LoVo (cell line): ENCODE measurements around the gene CIC.
A peak's percentile ranks its signal among the peaks of the same experiment; 100 is the strongest.

Experiments used
- DNase-seq: peaks from one replicate; pipeline ENCODE4 v3.0.0-alpha.2; 2016; ENCODE audit warnings: low spot score

The CIC gene

GRCh38 chr19:42288881-42289555 is 20.0 kb downstream of the CIC start:
- no peak for DNase-seq

GRCh38 chr19:42289556-42290041 is 20.5 kb downstream of the CIC start:
- no peak for DNase-seq

GRCh38 chr19:42290136-42290522 is 21.1 kb downstream of the CIC start:
- no peak for DNase-seq

DNA sequence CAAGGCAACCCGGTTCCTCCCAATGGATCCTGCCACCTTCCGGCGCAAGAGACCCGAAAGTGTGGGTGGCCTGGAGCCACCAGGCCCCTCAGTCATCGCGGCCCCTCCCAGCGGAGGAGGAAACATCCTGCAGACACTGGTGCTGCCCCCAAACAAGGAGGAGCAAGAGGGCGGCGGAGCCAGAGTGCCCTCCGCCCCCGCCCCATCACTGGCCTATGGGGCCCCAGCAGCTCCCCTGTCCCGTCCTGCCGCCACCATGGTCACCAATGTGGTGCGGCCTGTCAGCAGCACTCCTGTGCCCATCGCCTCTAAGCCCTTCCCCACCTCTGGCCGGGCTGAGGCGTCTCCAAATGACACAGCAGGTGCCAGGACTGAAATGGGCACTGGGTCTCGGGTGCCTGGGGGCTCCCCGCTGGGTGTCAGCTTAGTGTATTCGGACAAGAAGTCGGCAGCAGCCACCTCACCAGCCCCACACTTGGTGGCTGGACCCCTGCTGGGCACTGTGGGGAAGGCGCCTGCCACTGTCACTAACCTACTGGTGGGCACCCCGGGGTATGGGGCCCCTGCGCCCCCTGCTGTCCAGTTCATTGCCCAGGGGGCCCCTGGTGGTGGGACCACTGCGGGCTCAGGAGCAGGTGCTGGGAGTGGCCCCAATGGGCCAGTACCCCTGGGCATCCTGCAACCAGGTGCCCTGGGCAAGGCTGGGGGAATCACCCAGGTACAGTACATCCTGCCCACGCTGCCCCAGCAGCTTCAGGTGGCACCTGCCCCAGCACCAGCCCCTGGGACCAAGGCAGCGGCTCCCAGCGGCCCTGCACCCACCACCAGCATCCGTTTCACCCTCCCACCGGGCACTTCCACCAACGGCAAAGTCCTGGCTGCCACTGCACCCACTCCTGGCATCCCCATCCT is 21.7 kb downstream of the CIC start:
- DNase-seq: no peak

- DNase-seq: no peak
Observed at GRCh38 chr19:42291435-42291810, 22.4 kb downstream of the CIC start.

DNA sequence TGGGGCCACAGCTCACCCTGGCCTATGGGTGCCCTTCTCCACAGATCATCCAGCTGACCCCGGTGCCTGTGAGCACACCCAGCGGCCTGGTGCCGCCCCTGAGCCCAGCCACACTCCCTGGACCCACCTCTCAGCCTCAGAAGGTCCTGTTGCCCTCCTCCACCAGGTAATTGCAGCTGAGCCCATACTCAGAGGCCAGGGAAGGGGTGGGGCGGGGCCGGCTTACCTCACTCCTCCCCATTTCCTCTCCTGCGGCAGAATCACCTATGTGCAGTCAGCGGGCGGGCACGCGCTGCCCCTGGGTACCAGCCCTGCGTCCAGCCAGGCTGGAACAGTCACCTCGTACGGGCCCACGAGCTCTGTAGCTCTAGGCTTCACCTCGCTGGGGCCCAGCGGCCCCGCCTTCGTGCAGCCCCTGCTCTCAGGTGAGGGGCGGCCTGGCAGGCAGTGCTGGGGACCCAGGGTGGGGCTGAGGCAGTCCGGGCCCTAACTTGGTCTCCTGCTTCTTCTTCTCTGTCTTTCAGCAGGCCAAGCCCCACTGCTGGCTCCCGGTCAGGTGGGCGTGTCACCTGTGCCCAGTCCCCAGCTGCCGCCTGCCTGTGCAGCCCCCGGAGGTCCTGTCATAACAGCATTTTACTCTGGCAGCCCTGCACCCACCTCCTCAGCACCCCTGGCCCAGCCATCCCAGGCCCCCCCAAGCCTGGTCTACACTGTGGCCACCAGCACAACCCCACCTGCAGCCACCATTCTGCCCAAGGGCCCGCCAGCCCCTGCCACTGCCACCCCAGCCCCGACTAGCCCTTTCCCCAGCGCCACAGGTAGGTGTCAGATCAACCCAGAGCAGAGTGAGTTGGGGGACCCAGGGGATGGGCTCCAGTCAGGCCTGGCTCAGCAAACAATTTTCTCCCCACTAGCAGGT is 23.2 kb downstream of the CIC start:
- no peak for DNase-seq

DNA sequence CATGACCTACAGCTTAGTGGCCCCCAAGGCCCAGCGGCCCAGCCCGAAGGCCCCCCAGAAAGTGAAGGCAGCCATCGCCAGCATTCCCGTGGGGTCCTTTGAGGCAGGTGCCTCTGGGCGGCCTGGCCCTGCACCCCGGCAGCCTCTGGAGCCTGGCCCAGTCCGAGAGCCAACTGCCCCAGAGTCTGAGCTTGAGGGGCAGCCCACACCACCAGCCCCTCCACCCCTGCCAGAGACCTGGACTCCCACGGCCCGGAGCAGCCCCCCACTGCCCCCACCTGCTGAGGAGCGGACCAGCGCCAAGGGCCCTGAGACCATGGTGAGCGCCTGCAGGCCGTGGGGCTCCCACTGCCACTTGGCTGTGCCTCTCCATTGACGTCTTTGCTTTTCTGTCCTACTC is 23.9 kb downstream of the CIC start:
- no peak for DNase-seq

- no peak for DNase-seq
Observed at GRCh38 chr19:42293540-42293939, 24.5 kb downstream of the CIC start.

DNA sequence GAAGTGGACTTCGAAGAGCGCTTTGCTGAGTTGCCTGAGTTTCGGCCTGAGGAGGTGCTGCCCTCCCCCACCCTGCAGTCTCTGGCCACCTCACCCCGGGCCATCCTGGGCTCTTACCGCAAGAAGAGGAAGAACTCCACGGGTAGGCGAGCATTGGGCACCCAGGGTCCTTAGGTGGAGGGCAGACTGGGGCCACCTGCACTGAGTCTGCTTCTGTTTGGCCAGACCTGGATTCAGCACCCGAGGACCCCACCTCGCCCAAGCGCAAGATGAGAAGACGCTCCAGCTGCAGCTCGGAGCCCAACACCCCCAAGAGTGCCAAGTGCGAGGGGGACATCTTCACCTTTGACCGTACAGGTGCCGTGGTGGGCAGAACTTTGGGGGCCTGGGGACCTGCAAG is 24.9 kb downstream of the CIC start:
- no peak for DNase-seq

GRCh38 chr19:42294471-42295137 is 25.6 kb downstream of the CIC start:
- no peak for DNase-seq

- no peak for DNase-seq
Observed at GRCh38 chr19:42295342-42295741, 26.3 kb downstream of the CIC start.

- DNase-seq: peak; percentile 70
Observed at GRCh38 chr19:42295831-42296525, 26.9 kb downstream of the CIC start.

DNA sequence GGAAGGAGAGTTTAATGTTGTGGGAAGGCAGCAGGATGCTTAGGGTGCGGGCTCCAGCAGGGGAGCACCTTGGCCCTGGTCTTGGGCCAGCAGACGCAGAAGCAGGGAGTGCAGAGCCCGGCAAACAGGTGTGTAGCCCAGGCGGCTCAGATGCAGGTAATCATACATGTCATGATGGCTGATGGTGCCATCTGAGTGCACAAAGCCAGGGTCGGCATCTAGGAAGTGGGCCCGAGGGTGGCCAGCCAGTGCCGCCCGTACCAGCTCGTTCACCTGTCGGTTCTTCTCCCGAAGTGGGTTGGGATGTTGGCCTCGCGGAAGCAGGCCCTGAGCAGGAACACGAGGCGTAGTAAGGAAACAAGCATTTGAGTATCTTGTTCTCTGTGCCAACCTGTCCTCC is 28.0 kb downstream of the CIC start:
- no peak for DNase-seq

DNA sequence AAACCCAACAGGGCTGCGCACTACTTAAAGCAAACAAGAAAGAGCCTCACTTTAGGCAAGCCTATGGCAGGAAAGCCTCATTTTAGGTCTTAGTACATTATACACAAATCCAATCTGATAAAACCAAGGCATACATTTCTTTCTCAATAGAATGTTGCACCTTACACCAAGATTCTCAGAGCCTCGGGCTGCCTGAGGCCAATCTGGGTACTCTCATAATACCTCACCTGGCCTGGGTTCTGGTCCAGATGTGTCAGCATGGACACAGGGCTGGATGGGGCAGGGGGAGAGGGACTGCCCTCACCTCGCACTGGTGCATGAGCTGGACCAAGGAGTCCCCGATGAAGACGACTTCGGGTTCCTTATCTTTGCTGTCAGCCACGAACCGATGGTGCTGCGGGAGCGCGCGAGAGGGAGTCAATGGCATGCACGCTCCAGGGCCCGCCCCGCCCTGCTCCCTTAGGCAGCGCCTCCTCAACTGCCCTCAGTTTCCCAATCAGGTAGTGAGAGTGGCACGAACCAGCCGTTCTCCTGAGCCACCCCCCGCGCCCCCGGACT is 32.7 kb downstream of the CIC start, which contains the start of gene PRR19:
Gene PRR19, plus strand, starts transcription at position 487 of the 558 bp plus-strand sequence. CDS start 7,453 bp downstream, outside the sequence.
- no peak for DNase-seq

DNA sequence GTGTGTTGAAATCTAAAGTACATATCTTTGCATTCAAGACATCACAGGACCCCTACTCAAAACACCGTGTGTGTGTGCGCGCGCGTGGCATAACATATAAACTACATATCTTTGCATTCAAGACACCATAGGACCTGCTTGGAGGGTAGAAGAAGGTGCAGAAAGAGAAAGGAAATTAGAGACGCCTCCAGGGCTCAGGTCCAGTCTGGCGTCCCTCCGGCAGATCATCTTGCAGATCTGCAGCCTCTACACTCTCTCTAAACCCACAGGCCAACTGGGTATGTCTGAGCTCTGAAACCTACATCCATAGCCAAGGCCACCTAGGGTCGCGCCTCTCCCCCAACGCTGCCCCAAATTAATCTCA is 34.0 kb downstream of the CIC start:
- no peak for DNase-seq

DNA sequence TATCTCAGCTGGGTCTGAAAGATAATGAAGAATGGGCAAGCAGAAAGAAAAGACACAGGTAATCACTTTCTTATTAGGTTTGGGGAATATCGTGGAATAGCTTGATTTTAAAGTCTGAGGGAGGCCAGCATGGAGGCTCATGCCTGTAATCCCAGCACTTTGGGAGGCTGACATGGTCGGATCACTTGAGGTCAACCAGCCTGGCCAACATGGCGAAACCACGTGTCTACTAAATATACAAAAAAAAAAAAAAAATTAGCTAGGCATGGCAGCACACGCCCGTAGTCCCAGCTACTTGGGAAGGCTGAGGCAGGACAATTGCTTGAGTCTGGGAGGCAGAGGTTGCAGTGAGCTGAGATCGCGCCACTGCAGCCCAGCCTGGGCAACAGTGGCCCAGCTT is 34.8 kb downstream of the CIC start:
- DNase-seq: no peak

DNA sequence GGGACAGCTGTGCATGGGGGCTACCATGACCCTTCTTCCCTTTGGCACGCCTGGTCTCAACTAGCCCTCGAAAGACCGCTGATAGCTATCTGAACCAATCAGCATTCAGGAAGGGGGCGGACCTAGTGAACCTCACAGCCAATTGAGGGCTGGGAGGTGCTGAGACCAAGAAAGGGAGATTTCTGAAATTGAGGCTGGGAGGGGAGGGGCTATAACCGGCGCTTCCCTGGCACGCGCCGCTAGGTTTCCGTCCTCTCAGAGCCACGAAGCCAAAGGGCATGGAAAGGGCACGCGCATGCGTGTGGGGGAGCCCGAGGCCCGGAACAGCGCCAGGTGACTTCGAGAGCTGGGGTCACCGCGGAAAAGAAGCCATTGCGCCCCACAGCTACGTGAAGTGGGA is 37.6 kb downstream of the CIC start:
- no peak for DNase-seq

DNA sequence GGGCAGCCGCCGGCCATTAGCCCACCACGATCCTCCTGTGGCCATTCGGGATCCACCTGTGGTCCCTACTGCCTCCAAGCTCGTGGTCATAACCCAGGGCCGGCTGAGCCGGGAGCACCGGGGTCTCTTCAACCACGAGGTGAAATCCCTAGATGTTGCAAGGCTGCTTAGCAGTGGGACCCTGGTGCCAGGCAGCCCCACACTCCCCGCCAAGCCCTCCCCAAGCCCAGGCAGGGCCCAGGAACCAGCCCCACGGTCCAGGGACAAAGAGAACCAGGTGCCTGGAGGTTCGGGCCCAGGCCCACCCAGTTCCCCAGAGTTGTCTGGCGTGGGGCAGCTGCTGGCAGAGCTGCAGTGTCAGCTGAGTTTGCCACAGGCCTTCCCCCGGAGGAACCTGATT is 40.6 kb downstream of the CIC start:
- DNase-seq: no peak

- no peak for DNase-seq
Observed at GRCh38 chr19:42311657-42312056, 42.6 kb downstream of the CIC start.

DNA sequence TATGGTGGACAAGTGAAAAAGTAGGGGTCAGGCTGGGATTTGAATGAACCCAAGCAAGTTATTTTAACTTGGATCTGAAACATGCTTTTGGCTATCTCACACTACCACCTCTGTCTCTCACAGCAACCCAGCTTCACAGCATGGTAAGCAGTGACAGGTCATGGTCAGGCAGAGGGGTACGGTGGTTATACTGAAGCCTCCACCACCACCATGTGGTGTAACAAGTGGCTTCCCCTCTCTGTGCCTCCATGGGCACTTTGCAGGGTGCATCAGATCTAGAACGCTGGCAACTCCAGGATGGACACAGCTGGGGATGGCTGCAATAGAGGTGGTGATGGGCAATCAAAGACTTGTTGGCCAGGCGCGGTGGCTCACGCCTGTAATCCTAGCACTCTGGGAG is 43.3 kb downstream of the CIC start:
- no peak for DNase-seq
